H1 (cell line): ENCODE measurements around the gene PRRX2. TPM values are rescaled to one million over a fixed set of nuclear protein-coding genes. Genes with fewer than 3 reads are reported as not detected.

ENCODE experiments used
- CTCF ChIA-PET: fragments of 300-600 bp; sonication (Branson Sonifier 250); formaldehyde crosslinking; loops from one replicate; lab custom pipeline; 2021; ENCODE audit not compliant: partially characterized antibody; lab: Charles Lee
- POLR2A ChIA-PET: fragments of 300-600 bp; sonication (Branson Sonifier 250); formaldehyde crosslinking; loops from one replicate; lab custom pipeline; 2021; ENCODE audit warnings: inconsistent platforms; ENCODE audit not compliant: partially characterized antibody; lab: Charles Lee
- DNase-seq, 2 experiments: peaks; one replicate each; pipeline versions ENCODE4 v3.0.0 to v3.0.0-alpha.2; 2010 to 2022; ENCODE audit warnings: low spot score in 2 of 2, low read depth in 1 of 2, mixed read lengths in 1 of 2
- FAIRE-seq: peaks from 2 replicates; lab custom pipeline; 2011; peaks lifted over from hg19 to GRCh38; lab: Jason Lieb, UNC
- H2AFZ ChIP-seq: 2 replicates; pipeline ENCODE4 v1.8.1; 2012; ENCODE audit warnings: low read length, inconsistent platforms
- H2AK5ac ChIP-seq: 2 replicates; pipeline ENCODE4 v1.6.1; 2013; ENCODE audit warnings: low read depth, low read length
- H2BK120ac ChIP-seq: replicated peaks from 2 replicates; pipeline ENCODE3; 2013; ENCODE audit warnings: low read depth, low read length, inconsistent platforms
- H2BK12ac ChIP-seq: 2 replicates; pipeline ENCODE4 v1.6.1; 2013; ENCODE audit warnings: low read depth, low read length
- H2BK15ac ChIP-seq: 2 replicates; pipeline ENCODE4 v1.6.1; 2013; ENCODE audit warnings: low read length
- H2BK20ac ChIP-seq: 2 replicates; pipeline ENCODE4 v1.6.1; 2013; ENCODE audit warnings: low read length
- H2BK5ac ChIP-seq: 2 replicates; pipeline ENCODE4 v1.6.1; 2013; ENCODE audit warnings: low read depth, low read length
- H3K14ac ChIP-seq: 2 replicates; pipeline ENCODE4 v1.6.1; 2013; ENCODE audit warnings: inconsistent platforms; ENCODE audit not compliant: insufficient read length
- H3K18ac ChIP-seq: 2 replicates; pipeline ENCODE4 v1.6.1; 2013; ENCODE audit warnings: low read length; ENCODE audit errors: extremely low read depth
- H3K23ac ChIP-seq: 2 replicates; pipeline ENCODE4 v1.6.1; 2013; ENCODE audit warnings: inconsistent platforms; ENCODE audit not compliant: insufficient read length
- H3K23me2 ChIP-seq: 2 replicates; pipeline ENCODE4 v1.6.1; 2013; ENCODE audit warnings: low read depth, low read length
- H3K27ac ChIP-seq: 2 replicates; pipeline ENCODE4 v1.6.1; 2011; ENCODE audit warnings: low read depth, low read length, inconsistent platforms
- H3K27me3 ChIP-seq, 4 experiments: replicated peaks in 1 of 4; 1 replicate in 1 of 4; 2 replicates in 3 of 4; pipeline versions ENCODE4 v1.6.1 to v1.8.1; 2011 to 2013; ENCODE audit warnings: low read length in 3 of 4, mild to moderate bottlenecking in 3 of 4, inconsistent platforms in 2 of 4, mixed read lengths in 2 of 4, moderate library complexity in 1 of 4; ENCODE audit not compliant: control insufficient read depth in 3 of 4, insufficient read depth in 3 of 4; ENCODE audit errors: extremely low read depth in 1 of 4
- H3K36me3 ChIP-seq, 4 experiments: 2 replicates each; pipeline versions ENCODE4 v1.6.1 to v1.8.1; 2011 to 2013; ENCODE audit warnings: mild to moderate bottlenecking in 4 of 4, low read length in 3 of 4, moderate library complexity in 2 of 4, control low read depth in 1 of 4, inconsistent platforms in 1 of 4; ENCODE audit not compliant: insufficient read depth in 4 of 4, control insufficient read depth in 2 of 4
- H3K4ac ChIP-seq: replicated peaks from 2 replicates; pipeline ENCODE3; 2013; ENCODE audit warnings: low read length, low read depth, mixed read lengths, inconsistent platforms; ENCODE audit not compliant: insufficient read length
- H3K4me1 ChIP-seq, 4 experiments: replicated peaks in 1 of 4; 1 replicate in 1 of 4; 2 replicates in 3 of 4; pipeline versions ENCODE4 v1.6.1 to v1.8.1; 2011 to 2013; ENCODE audit warnings: low read length in 3 of 4, inconsistent platforms in 2 of 4, mixed read lengths in 1 of 4; ENCODE audit not compliant: insufficient read depth in 4 of 4, control insufficient read depth in 3 of 4
- H3K4me2 ChIP-seq, 2 experiments: 2 replicates each; pipeline versions ENCODE4 v1.6.1 to v1.8.1; 2011 to 2013; ENCODE audit warnings: low read depth in 2 of 2, low read length in 2 of 2, control low read depth in 1 of 2, inconsistent platforms in 1 of 2, mild to moderate bottlenecking in 1 of 2; ENCODE audit not compliant: insufficient read depth in 1 of 2
- H3K4me3 ChIP-seq, 4 experiments: fragments of 200-600, 300-600 bp in 1 of 4; sonication (generic), shearing (Covaris generic), sonication (Bioruptor Twin) in 1 of 4; 2 replicates each; pipeline versions ENCODE4 v1.5.1 to v1.8.1; 2011 to 2016; ENCODE audit warnings: low read length in 4 of 4, low read depth in 3 of 4, control low read depth in 2 of 4, inconsistent platforms in 2 of 4, mild to moderate bottlenecking in 2 of 4, mixed read lengths in 1 of 4, moderate library complexity in 1 of 4; ENCODE audit not compliant: insufficient read depth in 2 of 4; ENCODE audit errors: extremely low read depth in 1 of 4
- H3K56ac ChIP-seq: replicated peaks from 2 replicates; pipeline ENCODE3; 2013; ENCODE audit warnings: low read depth, mild to moderate bottlenecking, mixed read lengths, low read length, inconsistent platforms; ENCODE audit not compliant: insufficient read length
- H3K79me1 ChIP-seq: 2 replicates; pipeline ENCODE4 v1.6.1; 2013; ENCODE audit warnings: low read depth, low read length, control low read depth
- H3K79me2 ChIP-seq, 2 experiments: 2 replicates each; pipeline versions ENCODE4 v1.6.1 to v1.8.1; 2012 to 2013; ENCODE audit warnings: low read length in 2 of 2, mild to moderate bottlenecking in 2 of 2, inconsistent platforms in 1 of 2; ENCODE audit not compliant: insufficient read depth in 2 of 2, control insufficient read depth in 1 of 2
- H3K9ac ChIP-seq, 4 experiments: replicated peaks in 1 of 4; 1 replicate in 1 of 4; 2 replicates in 3 of 4; pipeline versions ENCODE4 v1.6.1 to v1.8.1; 2011 to 2013; ENCODE audit warnings: low read depth in 3 of 4, low read length in 3 of 4, control low read depth in 2 of 4, mild to moderate bottlenecking in 2 of 4, moderate library complexity in 2 of 4, inconsistent platforms in 1 of 4; ENCODE audit errors: extremely low read depth in 1 of 4
- H3K9me3 ChIP-seq, 2 experiments: 2 replicates each; pipeline versions ENCODE4 v1.6.1 to v1.8.1; 2012 to 2013; ENCODE audit warnings: mild to moderate bottlenecking in 2 of 2, moderate library complexity in 2 of 2, control low read depth in 1 of 2, inconsistent platforms in 1 of 2, low read depth in 1 of 2, low read length in 1 of 2, mixed read lengths in 1 of 2; ENCODE audit not compliant: insufficient read depth in 2 of 2
- H4K20me1 ChIP-seq, 2 experiments: replicated peaks in 1 of 2; 2 replicates each; pipeline versions ENCODE3 to v1.8.1; 2011 to 2013; ENCODE audit warnings: inconsistent platforms in 2 of 2, low read length in 2 of 2, mild to moderate bottlenecking in 1 of 2; ENCODE audit not compliant: insufficient read depth in 2 of 2, control insufficient read depth in 1 of 2
- H4K5ac ChIP-seq: 2 replicates; pipeline ENCODE4 v1.6.1; 2013; ENCODE audit warnings: low read length, low read depth, mixed read lengths, inconsistent platforms; ENCODE audit not compliant: insufficient read length
- H4K8ac ChIP-seq: 2 replicates; pipeline ENCODE4 v1.8.0; 2013; ENCODE audit warnings: mild to moderate bottlenecking, moderate library complexity, low read length, inconsistent platforms; ENCODE audit not compliant: insufficient read depth; ENCODE audit errors: extremely low read depth
- H4K91ac ChIP-seq: replicated peaks from 2 replicates; pipeline ENCODE3; 2013; ENCODE audit warnings: low read length, mixed read lengths, inconsistent platforms; ENCODE audit not compliant: insufficient read length
- BCL11A ChIP-seq, 2 experiments: IDR thresholded peaks; one replicate each; pipeline ENCODE4 v1.6.1; 2011; ENCODE audit warnings: low read depth in 2 of 2, low read length in 2 of 2, mild to moderate bottlenecking in 2 of 2
- CTBP2 ChIP-seq: IDR thresholded peaks from 2 replicates; pipeline ENCODE4 v1.7.0; 2011; ENCODE audit warnings: borderline replicate concordance, mild to moderate bottlenecking, moderate library complexity, mixed read lengths, low read length; ENCODE audit not compliant: insufficient read depth, insufficient read length
- GTF2F1 ChIP-seq: IDR thresholded peaks from 2 replicates; pipeline ENCODE4 v1.6.1; 2012; ENCODE audit warnings: low read depth, low read length, improper control_type of control experiment, borderline replicate concordance
- HDAC6 ChIP-seq: IDR thresholded peaks from one replicate; pipeline ENCODE4 v1.7.1; 2012; ENCODE audit warnings: low read depth, mild to moderate bottlenecking, inconsistent platforms, low read length, moderate library complexity
- JUN ChIP-seq: IDR thresholded peaks from 2 replicates; pipeline ENCODE4 v1.6.1; 2011; ENCODE audit warnings: low read depth, mild to moderate bottlenecking, improper control_type of control experiment, low read length
- KDM4A ChIP-seq: IDR thresholded peaks from one replicate; pipeline ENCODE4 v1.7.1; 2012; ENCODE audit warnings: low read depth, mild to moderate bottlenecking, moderate library complexity, low read length, inconsistent platforms; ENCODE audit not compliant: severe bottlenecking
- SIN3A ChIP-seq, 2 experiments: IDR thresholded peaks in 1 of 2; conservative IDR thresholded peaks in 1 of 2; 2 replicates each; pipeline ENCODE4 v1.6.1; 2011 to 2012; ENCODE audit warnings: low read length in 2 of 2, improper control_type of control experiment in 1 of 2, low read depth in 1 of 2, mild to moderate bottlenecking in 1 of 2
- SP1 ChIP-seq: IDR thresholded peaks from 2 replicates; pipeline ENCODE4 v1.6.1; 2011; ENCODE audit warnings: low read depth, low read length
- SRF ChIP-seq: IDR thresholded peaks from 2 replicates; pipeline ENCODE4 v1.6.1; 2011; ENCODE audit warnings: mild to moderate bottlenecking, low read depth, low read length, moderate library complexity
- TCF12 ChIP-seq: IDR thresholded peaks from 2 replicates; pipeline ENCODE4 v1.6.1; 2011; ENCODE audit warnings: low read depth, mild to moderate bottlenecking, low read length
- WGBS, 2 experiments: shearing (Covaris generic) in 1 of 2; methylation state at CpG; one replicate each; pipeline versions ENCODE4 v1.1.6 to v1.1.7; 2013 to 2015; ENCODE audit warnings: low lambda C conversion rate in 2 of 2, mixed read lengths in 2 of 2, inconsistent platforms in 1 of 2, low coverage in 1 of 2, missing lambda C conversion rate in 1 of 2; ENCODE audit not compliant: insufficient replicate concordance in 2 of 2, insufficient coverage in 1 of 2, insufficient read length in 1 of 2; ENCODE audit errors: extremely low coverage in 1 of 2, missing lambda C conversion rate in 1 of 2; 5-methylcytosine and 5-hydroxymethylcytosine counted together
- polyA plus RNA-seq, 7 experiments: library from polyadenylated mRNA; depleted of rRNA in 3 of 7; stranded (reverse) in 5 of 7; unstranded in 2 of 7; fragments of >200 nt in 5 of 7; fragments of 200-250 nt in 2 of 7; gene quantifications; 1 replicate in 5 of 7; 2 replicates in 1 of 7; 4 replicates in 1 of 7; pipeline versions ENCODE4 v1.2.1 to v1.2.3, GENCODE V29; 2011 to 2013; ENCODE audit warnings: missing spikeins in 2 of 7, mixed read lengths in 2 of 7
- total RNA-seq: library from RNA; stranded (reverse); fragmentation: NEBNext Ultra II Directional; extraction: Animal tissue kit (Norgen Biotek cat#: 25700); gene quantifications from 2 replicates; pipeline ENCODE4 v1.2.1, GENCODE V29; 2021
- TF ChIP-seq, protein P1 (sequence below), 3 experiments: IDR thresholded peaks; 1 replicate in 2 of 3; 2 replicates in 1 of 3; pipeline versions ENCODE4 v1.5.1 to v1.6.1; 2011; ENCODE audit warnings: low read length in 3 of 3, mild to moderate bottlenecking in 3 of 3, inconsistent platforms in 2 of 3, low read depth in 1 of 3, moderate library complexity in 1 of 3; ENCODE audit not compliant: insufficient read depth in 1 of 3; ENCODE audit errors: control extremely low read depth in 1 of 3

Gene PRRX2
- total and polyA plus RNA-seq, 2 of the 8 experiments (the other 6 are each of a cell fraction or from before 2014, with no cell fraction given): 5.8 to 9.2 TPM

DNA sequence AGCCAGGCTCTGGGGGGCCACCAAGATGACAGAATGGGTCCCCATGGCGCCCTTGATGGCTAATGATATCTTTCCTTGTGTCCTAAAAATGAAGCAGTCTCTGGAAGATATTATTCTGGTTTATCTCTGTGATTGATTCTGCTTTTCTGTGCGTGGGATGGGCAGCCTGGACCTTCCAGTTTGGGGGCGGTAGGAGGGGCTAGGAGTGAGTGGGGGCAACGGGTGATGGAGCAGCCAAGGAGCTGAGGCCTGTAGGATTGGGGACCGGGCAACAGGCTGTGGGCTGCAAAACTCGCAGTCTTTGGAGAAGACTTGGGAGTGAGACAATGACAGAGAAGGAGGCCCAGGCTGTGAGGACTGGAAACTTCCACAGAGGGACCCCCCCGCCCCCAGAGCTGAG is 8.8 kb downstream of the PRRX2 start:
- Histone ChIP-seq H3K9ac (no peak overlapping the region), H2BK20ac (no peak overlapping the region), H3K14ac (no peak overlapping the region), H4K5ac (no peak overlapping the region), H3K79me1 (no peaks in the 10 kb centered on the region), H2AFZ (no peak overlapping the region), H3K36me3 (no peaks in the 10 kb centered on the region), H4K8ac (no peak overlapping the region), H4K91ac (no peak overlapping the region), H3K79me2 (no peaks in the 10 kb centered on the region), H3K4me1 (peaks cover 0 to 4% (median 2%) of the 10 kb centered on the region in 4 experiments; a peak in 3 of 7 replicates), H3K23ac (no peak overlapping the region), H2BK15ac (no peak overlapping the region), H3K23me2 (no peaks in the 10 kb centered on the region), H4K20me1 (no peaks in the 10 kb centered on the region), H3K4me3 (no peak overlapping the region), H2BK120ac (no peak overlapping the region), H3K27ac (no peak overlapping the region), H2BK5ac (no peak overlapping the region), H3K56ac (no peak overlapping the region), H3K4me2 (no peak overlapping the region), H3K4ac (no peak overlapping the region), H2AK5ac (no peak overlapping the region), H3K9me3 (no peaks in the 10 kb centered on the region), H3K27me3 (no peaks in the 10 kb centered on the region; a peak in 2 of 7 replicates), H3K18ac (no peak overlapping the region), H2BK12ac (no peak overlapping the region)
- DNase-seq (no peak), FAIRE-seq (no peak)
- POLR2A ChIA-PET: interaction anchor here (1.3 to 2.0 kb wide), 3 partner anchors 10 to 23 kb away, joined by 3 to 6 read pairs (median 4); partner anchors contain the start of gene PRRX2
- 98% methylated on average over 7 of the region's 7 CpGs; no CpG with 5 or more reads in 1 of the 2 experiments for WGBS, 2 experiments
- CTCF ChIA-PET: interaction anchor here (0.5 to 1.9 kb wide), 6 partner anchors 8 to 68 kb away, joined by 3 to 4 read pairs (median 4); no protein-coding TSS in a partner anchor
- TF ChIP-seq HDAC6: no peak
- TF ChIP-seq, protein P1, sequence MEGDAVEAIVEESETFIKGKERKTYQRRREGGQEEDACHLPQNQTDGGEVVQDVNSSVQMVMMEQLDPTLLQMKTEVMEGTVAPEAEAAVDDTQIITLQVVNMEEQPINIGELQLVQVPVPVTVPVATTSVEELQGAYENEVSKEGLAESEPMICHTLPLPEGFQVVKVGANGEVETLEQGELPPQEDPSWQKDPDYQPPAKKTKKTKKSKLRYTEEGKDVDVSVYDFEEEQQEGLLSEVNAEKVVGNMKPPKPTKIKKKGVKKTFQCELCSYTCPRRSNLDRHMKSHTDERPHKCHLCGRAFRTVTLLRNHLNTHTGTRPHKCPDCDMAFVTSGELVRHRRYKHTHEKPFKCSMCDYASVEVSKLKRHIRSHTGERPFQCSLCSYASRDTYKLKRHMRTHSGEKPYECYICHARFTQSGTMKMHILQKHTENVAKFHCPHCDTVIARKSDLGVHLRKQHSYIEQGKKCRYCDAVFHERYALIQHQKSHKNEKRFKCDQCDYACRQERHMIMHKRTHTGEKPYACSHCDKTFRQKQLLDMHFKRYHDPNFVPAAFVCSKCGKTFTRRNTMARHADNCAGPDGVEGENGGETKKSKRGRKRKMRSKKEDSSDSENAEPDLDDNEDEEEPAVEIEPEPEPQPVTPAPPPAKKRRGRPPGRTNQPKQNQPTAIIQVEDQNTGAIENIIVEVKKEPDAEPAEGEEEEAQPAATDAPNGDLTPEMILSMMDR (IDR thresholded peaks at IDR 0.05; ENCODE audit: control extremely low read depth in 1 of 3, insufficient read depth in 1 of 3, low read depth in 1 of 3, low read length in 3 of 3): no peak
- TF ChIP-seq SP1: no peak
- TF ChIP-seq BCL11A (IDR thresholded peaks at IDR 0.05; ENCODE audit: low read depth in 2 of 2, low read length in 2 of 2): no peak
- no peak for TF ChIP-seq CTBP2
- TF ChIP-seq SIN3A (conservative IDR thresholded peaks at IDR 0.05 in 1 of 2, IDR thresholded peaks at IDR 0.05 in 1 of 2; ENCODE audit: low read depth in 1 of 2, low read length in 2 of 2): no peak
- TF ChIP-seq KDM4A: no peak
- TF ChIP-seq GTF2F1: no peak
- TF ChIP-seq JUN: no peak
- no peak for TF ChIP-seq TCF12
- no peak for TF ChIP-seq SRF
